ENCODE data around the gene LSM4.

DNA sequence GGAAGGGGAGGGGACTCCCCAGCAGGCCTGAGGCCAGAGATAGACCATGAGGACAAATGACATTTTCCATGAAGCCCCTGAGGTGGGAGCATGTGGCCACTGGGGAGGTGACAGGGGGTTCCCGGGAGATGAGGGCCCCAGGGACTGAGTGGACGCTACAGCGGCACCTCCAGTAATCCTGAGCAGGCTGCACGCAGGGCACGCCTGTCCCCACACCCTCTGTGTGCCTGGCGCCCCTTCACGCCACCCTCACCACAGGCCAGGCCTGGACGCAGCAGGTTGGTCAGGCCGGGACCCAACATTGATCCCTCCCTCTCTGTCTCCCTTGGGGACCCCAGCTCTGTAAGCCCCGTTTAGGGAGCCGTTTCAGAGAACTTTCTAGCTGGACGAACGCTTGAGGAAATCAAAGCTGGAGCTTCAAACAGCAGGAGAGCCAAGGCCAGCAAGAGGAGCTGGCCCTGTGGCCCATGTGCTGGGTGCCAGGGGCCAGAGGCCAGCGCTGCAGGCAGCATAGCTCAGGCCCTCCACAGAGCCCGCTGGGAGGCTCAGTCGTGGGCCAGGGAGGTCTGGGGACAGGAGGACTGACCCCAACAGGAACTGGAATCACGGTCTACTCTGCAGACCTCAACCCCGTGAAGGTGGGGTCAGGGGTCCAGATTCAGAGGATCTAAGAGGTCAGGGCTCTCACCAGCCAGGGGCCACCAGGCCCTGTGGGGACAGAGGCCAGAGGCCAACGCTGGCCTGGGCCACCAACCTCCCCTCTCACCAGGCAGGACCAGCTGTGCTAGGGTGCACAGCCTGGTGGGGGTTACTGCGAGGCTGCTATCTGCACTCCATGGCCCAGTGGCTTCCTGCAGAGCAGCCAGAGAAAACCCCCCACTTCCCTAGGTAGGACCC lies 14.6 kb downstream of the LSM4 start:
- TF ChIP-seq, protein P1, sequence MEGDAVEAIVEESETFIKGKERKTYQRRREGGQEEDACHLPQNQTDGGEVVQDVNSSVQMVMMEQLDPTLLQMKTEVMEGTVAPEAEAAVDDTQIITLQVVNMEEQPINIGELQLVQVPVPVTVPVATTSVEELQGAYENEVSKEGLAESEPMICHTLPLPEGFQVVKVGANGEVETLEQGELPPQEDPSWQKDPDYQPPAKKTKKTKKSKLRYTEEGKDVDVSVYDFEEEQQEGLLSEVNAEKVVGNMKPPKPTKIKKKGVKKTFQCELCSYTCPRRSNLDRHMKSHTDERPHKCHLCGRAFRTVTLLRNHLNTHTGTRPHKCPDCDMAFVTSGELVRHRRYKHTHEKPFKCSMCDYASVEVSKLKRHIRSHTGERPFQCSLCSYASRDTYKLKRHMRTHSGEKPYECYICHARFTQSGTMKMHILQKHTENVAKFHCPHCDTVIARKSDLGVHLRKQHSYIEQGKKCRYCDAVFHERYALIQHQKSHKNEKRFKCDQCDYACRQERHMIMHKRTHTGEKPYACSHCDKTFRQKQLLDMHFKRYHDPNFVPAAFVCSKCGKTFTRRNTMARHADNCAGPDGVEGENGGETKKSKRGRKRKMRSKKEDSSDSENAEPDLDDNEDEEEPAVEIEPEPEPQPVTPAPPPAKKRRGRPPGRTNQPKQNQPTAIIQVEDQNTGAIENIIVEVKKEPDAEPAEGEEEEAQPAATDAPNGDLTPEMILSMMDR (IDR thresholded peaks at IDR 0.05; ENCODE audit: insufficient read depth, low read length, poor library complexity, severe bottlenecking), result no peak
- TF ChIP-seq EZH2phosphoT487 (conservative IDR thresholded peaks at IDR 0.05; ENCODE audit: low read length), result no peak
